Keratinocyte (primary cell): ENCODE data around the gene ADNP2.

Experiments used
- EZH2 ChIP-seq: IDR thresholded peaks from one replicate; pipeline ENCODE4 v1.6.1; 2012; ENCODE audit warnings: inconsistent platforms, mild to moderate bottlenecking, low read length, moderate library complexity
- TF ChIP-seq, protein P1 (sequence below), 3 experiments: IDR thresholded peaks in 1 of 3; conservative IDR thresholded peaks in 1 of 3; optimal IDR thresholded peaks in 1 of 3; 2 replicates in 2 of 3; 3 replicates in 1 of 3; pipeline versions ENCODE3 to v1.5.1; 2011; ENCODE audit warnings: low read length in 3 of 3, mild to moderate bottlenecking in 3 of 3, moderate library complexity in 2 of 3, control low read depth in 1 of 3, inconsistent platforms in 1 of 3; ENCODE audit not compliant: insufficient read depth in 2 of 3; ENCODE audit errors: extremely low read depth in 1 of 3

DNA sequence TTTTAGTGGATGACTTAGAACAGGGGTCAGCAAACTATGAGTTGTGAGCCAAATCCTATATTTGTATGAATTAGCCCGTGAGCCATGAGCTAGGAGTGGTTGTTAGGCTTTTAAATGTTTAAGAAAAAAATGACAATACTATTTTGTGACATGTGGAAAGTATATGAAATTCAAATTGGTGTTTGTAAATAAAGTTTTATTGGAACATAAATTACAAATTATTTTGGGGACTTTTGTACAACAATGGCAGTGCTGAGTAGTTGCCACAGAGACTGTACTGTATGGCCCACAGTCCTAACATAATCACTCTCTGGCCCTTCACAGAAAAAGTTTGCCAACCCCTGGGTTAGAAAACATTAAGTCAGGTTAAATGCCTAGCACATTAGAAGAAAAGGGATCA is 26.1 kb downstream of the ADNP2 start:
- TF ChIP-seq, protein P1, sequence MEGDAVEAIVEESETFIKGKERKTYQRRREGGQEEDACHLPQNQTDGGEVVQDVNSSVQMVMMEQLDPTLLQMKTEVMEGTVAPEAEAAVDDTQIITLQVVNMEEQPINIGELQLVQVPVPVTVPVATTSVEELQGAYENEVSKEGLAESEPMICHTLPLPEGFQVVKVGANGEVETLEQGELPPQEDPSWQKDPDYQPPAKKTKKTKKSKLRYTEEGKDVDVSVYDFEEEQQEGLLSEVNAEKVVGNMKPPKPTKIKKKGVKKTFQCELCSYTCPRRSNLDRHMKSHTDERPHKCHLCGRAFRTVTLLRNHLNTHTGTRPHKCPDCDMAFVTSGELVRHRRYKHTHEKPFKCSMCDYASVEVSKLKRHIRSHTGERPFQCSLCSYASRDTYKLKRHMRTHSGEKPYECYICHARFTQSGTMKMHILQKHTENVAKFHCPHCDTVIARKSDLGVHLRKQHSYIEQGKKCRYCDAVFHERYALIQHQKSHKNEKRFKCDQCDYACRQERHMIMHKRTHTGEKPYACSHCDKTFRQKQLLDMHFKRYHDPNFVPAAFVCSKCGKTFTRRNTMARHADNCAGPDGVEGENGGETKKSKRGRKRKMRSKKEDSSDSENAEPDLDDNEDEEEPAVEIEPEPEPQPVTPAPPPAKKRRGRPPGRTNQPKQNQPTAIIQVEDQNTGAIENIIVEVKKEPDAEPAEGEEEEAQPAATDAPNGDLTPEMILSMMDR (optimal IDR thresholded peaks at IDR 0.05 in 1 of 3, IDR thresholded peaks at IDR 0.05 in 1 of 3, conservative IDR thresholded peaks at IDR 0.05 in 1 of 3; ENCODE audit: extremely low read depth in 1 of 3, insufficient read depth in 2 of 3, low read length in 3 of 3): no peak
- no peak for TF ChIP-seq EZH2
